Measurements from ENCODE around the gene REXO4.

- TF ChIP-seq SMC3 (conservative IDR thresholded peaks at IDR 0.05; ENCODE audit: poor library complexity) = no peak
- no peak for TF ChIP-seq CTCF (IDR thresholded peaks at IDR 0.05; ENCODE audit: poor library complexity, severe bottlenecking)
- TF ChIP-seq EP300 (conservative IDR thresholded peaks at IDR 0.05; ENCODE audit: poor library complexity, severe bottlenecking) = no peak
Measured at GRCh38 chr9:133436681-133437080, 18.9 kb upstream of the REXO4 start.

Data from neural cell (in vitro differentiated cells).